GM21360 (cell line): ENCODE results near the gene GMPR2.

ENCODE experiments used
- ATAC-seq: cut with Tn5 transposase; IDR thresholded peaks from one replicate; pipeline ENCODE4 v1.9.1; 2021; ENCODE audit warnings: mild to moderate bottlenecking, moderate library complexity; ENCODE audit not compliant: unreplicated experiment

Gene GMPR2

GRCh38 chr14:24282736-24283135, 50.0 kb downstream of the GMPR2 start:
- ATAC-seq: no peak

DNA sequence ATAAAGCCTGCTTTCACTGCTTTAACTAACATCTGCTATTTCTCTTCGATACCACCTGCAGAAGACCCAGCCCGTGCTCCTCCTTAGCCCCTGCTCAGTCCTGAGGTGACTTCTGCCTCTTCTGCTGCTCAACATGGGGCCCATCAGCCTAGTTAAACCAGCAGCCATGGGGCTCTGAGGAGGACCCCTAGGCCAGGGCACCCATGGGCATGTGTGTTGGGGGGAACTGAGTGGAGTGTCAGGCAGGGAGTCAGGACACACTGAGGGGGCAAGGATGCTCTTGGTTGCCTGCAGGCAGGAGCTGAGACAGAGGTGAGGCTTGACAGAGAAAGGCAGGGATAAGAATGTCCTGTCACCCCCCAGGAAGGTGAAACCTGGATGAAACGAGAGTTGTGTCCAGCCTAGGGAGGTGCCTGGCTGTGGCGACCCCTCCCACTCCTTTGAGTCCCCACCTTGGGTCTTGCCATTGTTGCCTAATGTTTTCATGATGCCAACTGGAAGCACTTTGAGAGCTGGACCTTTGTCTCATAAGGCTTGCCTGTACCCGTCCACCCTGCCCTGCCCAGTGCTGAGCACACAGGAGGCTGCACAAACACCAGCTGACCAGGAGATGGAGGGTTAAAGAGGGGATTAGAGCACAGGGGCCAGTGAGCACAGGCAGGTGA, 51.2 kb downstream of the GMPR2 start:
- no peak for ATAC-seq

- no peak for ATAC-seq
These were observed 51.8 kb downstream of the GMPR2 start for GRCh38 chr14:24284501-24285035.

DNA sequence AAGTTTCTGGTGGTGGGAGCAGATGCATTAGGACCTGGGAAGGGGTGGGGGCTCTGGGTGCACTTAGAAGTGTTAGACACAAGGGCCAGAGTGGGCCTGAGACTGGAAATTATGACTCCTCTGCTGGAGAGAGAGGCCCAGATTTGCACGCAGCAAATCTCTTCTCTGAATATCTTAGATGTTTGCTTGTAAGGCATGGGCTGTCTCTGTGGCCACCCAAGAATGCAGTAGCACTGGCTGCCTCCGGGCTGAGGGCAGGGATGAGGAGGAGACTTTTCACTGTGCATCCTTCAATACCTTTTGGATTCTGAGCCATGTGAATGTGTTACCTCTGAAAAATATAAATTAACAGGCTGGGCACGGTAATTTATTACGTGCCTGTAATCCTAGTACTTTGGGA, 52.6 kb downstream of the GMPR2 start:
- ATAC-seq: no peak

DNA sequence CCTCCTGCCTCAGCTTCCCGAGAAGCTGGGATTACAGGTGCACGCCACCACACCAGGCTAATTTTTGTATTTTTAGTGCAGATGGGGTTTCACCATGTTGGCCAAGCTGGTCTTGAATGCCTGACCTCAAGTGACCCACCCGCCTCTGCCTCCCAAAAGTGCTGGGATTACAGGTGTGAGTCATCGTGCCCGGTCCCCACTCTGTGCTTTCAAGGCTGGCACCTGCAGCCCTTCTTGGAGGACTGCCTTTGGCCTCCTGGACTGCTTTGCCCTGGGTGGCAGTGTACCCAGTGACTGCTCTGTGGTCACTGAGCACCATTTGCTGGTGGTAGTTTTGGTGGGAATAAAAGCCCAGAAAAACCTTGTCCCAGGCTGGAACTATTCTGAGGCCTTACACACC, 54.3 kb downstream of the GMPR2 start:
- ATAC-seq: no peak
